Endothelial cell of umbilical vein (primary cell): ENCODE data around the gene OLFM2. TPM values are rescaled to one million over a fixed set of nuclear protein-coding genes. Genes with fewer than 3 reads are reported as not detected.

Source experiments
- BruUV-seq: library from RNA; stranded (reverse); fragments of 400-500 nt; replicated peaks from 2 replicates; lab custom pipeline; 2021; lab: Mats Ljungman, UMichigan
- CTCF ChIA-PET: fragments of 300-600, 350-600 bp; sonication (Branson Sonifier 250); formaldehyde crosslinking; loops from one replicate; lab custom pipeline; 2021; ENCODE audit warnings: antibody characterized with exemption, inconsistent platforms; lab: Charles Lee
- POLR2A ChIA-PET: fragments of 300-600, 350-600 bp; sonication (Branson Sonifier 250); formaldehyde crosslinking; loops from one replicate; lab custom pipeline; 2021; ENCODE audit warnings: antibody characterized with exemption, inconsistent platforms; lab: Charles Lee
- DNase-seq: peaks from one replicate; pipeline ENCODE4 v3.0.0-alpha.2; 2011; ENCODE audit warnings: low read depth, low spot score
- FAIRE-seq: peaks from 2 replicates; lab custom pipeline; 2011; peaks lifted over from hg19 to GRCh38; lab: Jason Lieb, UNC
- H2AFZ ChIP-seq: 2 replicates; pipeline ENCODE4 v1.6.0; 2012; ENCODE audit warnings: low read depth, low read length, control low read depth, inconsistent platforms
- H3K27ac ChIP-seq: 2 replicates; pipeline ENCODE4 v1.5.1; 2011; ENCODE audit warnings: low read depth, mild to moderate bottlenecking, control low read depth, low read length, moderate library complexity; ENCODE audit not compliant: insufficient read depth
- H3K27me3 ChIP-seq, 2 experiments: 2 replicates each; pipeline versions ENCODE4 v1.6.0 to v1.6.1; 2011; ENCODE audit warnings: low read length in 2 of 2, mixed read lengths in 1 of 2; ENCODE audit not compliant: control insufficient read depth in 2 of 2, insufficient read depth in 2 of 2
- H3K36me3 ChIP-seq, 2 experiments: 2 replicates in 1 of 2; 3 replicates in 1 of 2; pipeline ENCODE4 v1.5.1; 2011; ENCODE audit warnings: low read length in 2 of 2, mild to moderate bottlenecking in 1 of 2, moderate library complexity in 1 of 2; ENCODE audit not compliant: control insufficient read depth in 2 of 2, insufficient read depth in 2 of 2; ENCODE audit errors: extremely low read depth in 1 of 2
- H3K4me1 ChIP-seq: 3 replicates; pipeline ENCODE4 v1.5.1; 2011; ENCODE audit warnings: mild to moderate bottlenecking, low read length; ENCODE audit not compliant: control insufficient read depth, insufficient read depth; ENCODE audit errors: extremely low read depth
- H3K4me2 ChIP-seq: 2 replicates; pipeline ENCODE4 v1.6.1; 2011; ENCODE audit warnings: low read length, control low read depth, mixed read lengths; ENCODE audit not compliant: insufficient read depth
- H3K4me3 ChIP-seq, 3 experiments: fragments of 200-600 bp in 1 of 3; sonication (generic), shearing (Covaris generic) in 1 of 3; replicated peaks in 1 of 3; 2 replicates each; pipeline ENCODE4 v1.5.1; 2011 to 2016; ENCODE audit warnings: control low read depth in 3 of 3, low read length in 3 of 3, mild to moderate bottlenecking in 2 of 3, inconsistent platforms in 1 of 3, low read depth in 1 of 3, moderate library complexity in 1 of 3; ENCODE audit not compliant: insufficient read depth in 1 of 3
- H3K79me2 ChIP-seq: 2 replicates; pipeline ENCODE4 v1.6.0; 2012; ENCODE audit warnings: low read length, inconsistent platforms; ENCODE audit not compliant: control insufficient read depth, insufficient read depth
- H3K9ac ChIP-seq: replicated peaks from 2 replicates; pipeline ENCODE3; 2011; ENCODE audit warnings: low read length, control low read depth; ENCODE audit not compliant: insufficient read depth; ENCODE audit errors: extremely low read depth
- H3K9me1 ChIP-seq: replicated peaks from 3 replicates; pipeline ENCODE4 v1.6.0; 2011; ENCODE audit warnings: mild to moderate bottlenecking, low read length; ENCODE audit not compliant: control insufficient read depth, insufficient read depth; ENCODE audit errors: extremely low read depth
- H3K9me3 ChIP-seq: replicated peaks from 2 replicates; pipeline ENCODE4 v1.5.1; 2012; ENCODE audit warnings: low read length, inconsistent platforms; ENCODE audit not compliant: control insufficient read depth, insufficient read depth
- H4K20me1 ChIP-seq: replicated peaks from 2 replicates; pipeline ENCODE3; 2011; ENCODE audit warnings: mild to moderate bottlenecking, low read length; ENCODE audit not compliant: control insufficient read depth, insufficient read depth; ENCODE audit errors: extremely low read depth
- CTCF ChIP-seq, 2 donors: IDR thresholded peaks; 1 replicate in 1 of 2; 2 replicates in 1 of 2; pipeline ENCODE4 v1.5.1; 2011; ENCODE audit warnings: low read length in 2 of 2, mild to moderate bottlenecking in 2 of 2, moderate library complexity in 2 of 2, control low read depth in 1 of 2, inconsistent platforms in 1 of 2, low read depth in 1 of 2; ENCODE audit not compliant: insufficient read depth in 1 of 2; ENCODE audit errors: extremely low read depth in 1 of 2
- EZH2 ChIP-seq: IDR thresholded peaks from 2 replicates; pipeline ENCODE4 v1.6.1; 2012; ENCODE audit warnings: borderline replicate concordance, low read depth, mild to moderate bottlenecking, moderate library complexity, low read length, inconsistent platforms; ENCODE audit not compliant: severe bottlenecking
- FOS ChIP-seq: IDR thresholded peaks from 2 replicates; pipeline ENCODE4 v1.6.1; 2011; ENCODE audit warnings: mild to moderate bottlenecking, low read length, moderate library complexity, borderline replicate concordance; ENCODE audit not compliant: insufficient read depth
- GATA2 ChIP-seq: IDR thresholded peaks from 2 replicates; pipeline ENCODE4 v1.7.0; 2011; ENCODE audit warnings: low read depth, mild to moderate bottlenecking, moderate library complexity, mixed read lengths, low read length; ENCODE audit not compliant: insufficient read length, insufficient read depth
- JUN ChIP-seq: IDR thresholded peaks from 2 replicates; pipeline ENCODE4 v1.6.1; 2011; ENCODE audit warnings: borderline replicate concordance, low read depth; ENCODE audit not compliant: insufficient read length, insufficient read depth
- MYC ChIP-seq: IDR thresholded peaks from one replicate; pipeline ENCODE4 v1.6.1; 2011; ENCODE audit warnings: mild to moderate bottlenecking, low read depth, low read length
- POLR2A ChIP-seq: IDR thresholded peaks from 2 replicates; pipeline ENCODE4 v1.6.1; 2012; ENCODE audit warnings: low read depth, mild to moderate bottlenecking, control low read depth, low read length
- POLR2AphosphoS5 ChIP-seq: IDR thresholded peaks from 2 replicates; pipeline ENCODE4 v1.6.1; 2012; ENCODE audit warnings: low read depth, mild to moderate bottlenecking, control low read depth, low read length, moderate library complexity; ENCODE audit not compliant: insufficient read depth
- dilution Hi-C: fragments of 300-500 bp; cut with MboI; formaldehyde crosslinking; loops from one replicate; pipeline ENCODE4 v1.15.0; 2019; ENCODE audit warnings: low sequenced_read_pairs; ENCODE audit not compliant: extremely low pct_ligation_motif_present
- intact Hi-C: fragments of 100-400 bp; cut with micrococcal nuclease; formaldehyde crosslinking; loops from one replicate; pipeline ENCODE4 v1.10.0; 2022
- polyA plus RNA-seq, 4 experiments: library from polyadenylated mRNA; depleted of rRNA in 3 of 4; stranded (reverse) in 3 of 4; unstranded in 1 of 4; fragments of >200 nt; gene quantifications; 2 replicates each; pipeline versions ENCODE4 v1.2.1 to v1.2.3, GENCODE V29; 2011 to 2012; ENCODE audit warnings: missing spikeins in 1 of 4
- total RNA-seq: library from RNA; stranded (reverse); gene quantifications from 2 replicates; pipeline ENCODE4 v1.2.3, GENCODE V29; 2021
- TF ChIP-seq, protein P1 (sequence below): IDR thresholded peaks from 2 replicates; pipeline ENCODE4 v1.6.1; 2011; ENCODE audit not compliant: insufficient read depth, insufficient read length

The OLFM2 gene
- total and polyA plus RNA-seq, 2 donors (not counting 3 experiments of a cell fraction or from before 2014, with no cell fraction given) = 0.91 to 1.9 TPM

DNA sequence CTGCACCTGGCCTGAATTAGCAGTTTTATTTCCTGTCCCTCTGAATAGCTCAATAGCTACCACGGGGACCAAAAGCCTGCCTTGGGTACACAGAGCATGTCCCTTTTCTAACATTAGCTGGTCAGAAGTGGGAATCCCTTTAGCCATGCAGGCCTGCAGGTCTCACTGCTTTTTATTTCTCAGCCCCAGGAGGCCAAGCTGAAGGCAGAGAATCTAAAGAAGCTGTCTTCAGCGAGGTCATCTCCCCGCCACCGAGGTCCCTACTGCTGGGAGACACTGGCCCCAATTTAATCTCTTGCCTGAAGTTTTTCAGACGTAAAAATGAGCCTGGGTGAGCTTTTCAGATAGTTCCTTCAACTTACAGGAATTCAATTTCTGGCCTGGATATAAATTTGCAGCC lies 60.5 kb downstream of the OLFM2 start:
- Histone ChIP-seq H3K9me3 (no peaks in the 10 kb centered on the region), H4K20me1 (no peaks in the 10 kb centered on the region), H3K9me1 (no peaks in the 10 kb centered on the region), H3K36me3 (no peaks in the 10 kb centered on the region), H3K9ac (no peak overlapping the region), H3K4me2 (no peak overlapping the region), H3K4me3 (no peak overlapping the region), H2AFZ (no peak overlapping the region), H3K27me3 (no peaks in the 10 kb centered on the region), H3K79me2 (no peaks in the 10 kb centered on the region), H3K4me1 (peaks cover 5% of the 10 kb centered on the region), H3K27ac (no peak overlapping the region)
- no peak for TF ChIP-seq GATA2
- TF ChIP-seq, protein P1, sequence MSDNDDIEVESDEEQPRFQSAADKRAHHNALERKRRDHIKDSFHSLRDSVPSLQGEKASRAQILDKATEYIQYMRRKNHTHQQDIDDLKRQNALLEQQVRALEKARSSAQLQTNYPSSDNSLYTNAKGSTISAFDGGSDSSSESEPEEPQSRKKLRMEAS = no peak
- no peak for TF ChIP-seq POLR2A
- TF ChIP-seq EZH2 = no peak
- TF ChIP-seq POLR2AphosphoS5 = no peak
- TF ChIP-seq CTCF (IDR thresholded peaks at IDR 0.05; ENCODE audit: extremely low read depth in 1 of 2, insufficient read depth in 1 of 2, low read depth in 1 of 2, low read length in 2 of 2) = no peak
- no peak for TF ChIP-seq MYC
- no peak for TF ChIP-seq FOS
- no peak for TF ChIP-seq JUN
- no peak for DNase-seq
- no TSS peak for BruUV-seq
- intact Hi-C loops (no loop called here), dilution Hi-C loops (no loop called here)
- ChIA-PET CTCF (interaction anchor here (1.4 to 2.0 kb wide), 2 partner anchors 9 to 12 kb away, joined by 4 to 6 read pairs; no protein-coding TSS in a partner anchor), POLR2A (no interaction called here)
- FAIRE-seq = no peak
